SK-N-SH treated with all-trans-retinoic acid at 6 μM for 48 hours (cell line): ENCODE data around the gene ZPR1.

ENCODE experiments used
- ATAC-seq: fragments of 200-7000 bp; cut with Tn5 transposase; 3 replicates; pipeline ENCODE4 v1.9.1; 2020; ENCODE audit warnings: mild to moderate bottlenecking, moderate library complexity
- ARNTL ChIP-seq: fragments of 450-650 bp; formaldehyde crosslinking; IDR thresholded peaks from 2 replicates; pipeline ENCODE4 v1.5.0; 2020; ENCODE audit warnings: low read depth, mild to moderate bottlenecking, moderate library complexity, borderline replicate concordance
- BACH2 ChIP-seq: fragments of 250-450 bp; sonication (Bioruptor Pico); IDR thresholded peaks from 2 replicates; pipeline ENCODE4 v1.9.0; 2021; ENCODE audit warnings: mild to moderate bottlenecking, borderline replicate concordance
- CSDC2 ChIP-seq: fragments of 250-450 bp; sonication (Bioruptor Pico); IDR thresholded peaks from 2 replicates; pipeline ENCODE4 v1.5.0; 2020; ENCODE audit warnings: mild to moderate bottlenecking, moderate library complexity
- ESRRG ChIP-seq: fragments of 250-450 bp; sonication (Bioruptor Pico); IDR thresholded peaks from 2 replicates; pipeline ENCODE4 v1.6.1; 2021; ENCODE audit warnings: mild to moderate bottlenecking
- GLIS3 ChIP-seq: fragments of 250-450 bp; sonication (Bioruptor Pico); IDR thresholded peaks from 2 replicates; pipeline ENCODE4 v1.5.0; 2020; ENCODE audit warnings: mild to moderate bottlenecking, moderate library complexity
- ISL1 ChIP-seq: fragments of 250-450 bp; sonication (Bioruptor Pico); IDR thresholded peaks from 2 replicates; pipeline ENCODE4 v2.1.2; 2022; ENCODE audit warnings: mild to moderate bottlenecking, moderate library complexity
- OSR1 ChIP-seq: fragments of 250-450 bp; sonication (Bioruptor Pico); IDR thresholded peaks from 2 replicates; pipeline ENCODE4 v1.8.0; 2022; ENCODE audit warnings: moderate library complexity, mild to moderate bottlenecking, inconsistent platforms
- PPARA ChIP-seq: fragments of 250-450 bp; sonication (Bioruptor Pico); IDR thresholded peaks from 2 replicates; pipeline ENCODE4 v1.5.0; 2020; ENCODE audit warnings: mild to moderate bottlenecking, borderline replicate concordance
- RARB ChIP-seq: fragments of 250-450 bp; sonication (Bioruptor Pico); IDR thresholded peaks from 2 replicates; pipeline ENCODE4 v1.8.0; 2021; ENCODE audit warnings: mild to moderate bottlenecking, moderate library complexity
- SNAI2 ChIP-seq: fragments of 250-450 bp; sonication (Bioruptor Pico); IDR thresholded peaks from 2 replicates; pipeline ENCODE4 v1.5.0; 2020; ENCODE audit warnings: mild to moderate bottlenecking, moderate library complexity
- TCF4 ChIP-seq: fragments of 250-450 bp; sonication (Bioruptor Pico); IDR thresholded peaks from 2 replicates; pipeline ENCODE4 v1.8.0; 2021; ENCODE audit warnings: mild to moderate bottlenecking, moderate library complexity, borderline replicate concordance
- ZC3H10 ChIP-seq: fragments of 250-450 bp; sonication (Bioruptor Pico); IDR thresholded peaks from 2 replicates; pipeline ENCODE4 v1.5.1; 2021; ENCODE audit warnings: mild to moderate bottlenecking, moderate library complexity
- ZFP3 ChIP-seq: fragments of 250-450 bp; sonication (Bioruptor Pico); IDR thresholded peaks from 2 replicates; pipeline ENCODE4 v1.5.0; 2020; ENCODE audit warnings: mild to moderate bottlenecking, moderate library complexity
- ZFP30 ChIP-seq: fragments of 450-650 bp; formaldehyde crosslinking; IDR thresholded peaks from 2 replicates; pipeline ENCODE4 v1.5.0; 2022; ENCODE audit warnings: mild to moderate bottlenecking, moderate library complexity
- ZNF565 ChIP-seq: fragments of 450-650 bp; formaldehyde crosslinking; conservative IDR thresholded peaks from 2 replicates; pipeline ENCODE4 v1.5.0; 2020; ENCODE audit warnings: low read depth, mild to moderate bottlenecking, moderate library complexity
- ZNF70 ChIP-seq: fragments of 450-650 bp; formaldehyde crosslinking; IDR thresholded peaks from 2 replicates; pipeline ENCODE4 v1.5.0; 2020; ENCODE audit warnings: mild to moderate bottlenecking, moderate library complexity
- TF ChIP-seq, protein P1 (sequence below): fragments of 250-450 bp; sonication (Bioruptor Pico); IDR thresholded peaks from 2 replicates; pipeline ENCODE4 v1.8.0; 2021; ENCODE audit warnings: low read depth, mild to moderate bottlenecking, moderate library complexity, borderline replicate concordance
- TF ChIP-seq, protein P2 (sequence below): fragments of 250-450 bp; sonication (Bioruptor Pico); IDR thresholded peaks from 2 replicates; pipeline ENCODE4 v1.8.0; 2020; ENCODE audit warnings: mild to moderate bottlenecking, moderate library complexity, borderline replicate concordance
- TF ChIP-seq, protein P3 (sequence below): fragments of 250-450 bp; sonication (Bioruptor Pico); IDR thresholded peaks from 2 replicates; pipeline ENCODE4 v1.5.1; 2021; ENCODE audit warnings: mild to moderate bottlenecking, moderate library complexity
- TF ChIP-seq, protein P4 (sequence below): fragments of 250-450 bp; sonication (Bioruptor Pico); IDR thresholded peaks from 2 replicates; pipeline ENCODE4 v1.5.1; 2020; ENCODE audit warnings: low read depth, mild to moderate bottlenecking, moderate library complexity
- TF ChIP-seq, protein P5 (sequence below): fragments of 250-450 bp; sonication (Bioruptor Pico); IDR thresholded peaks from 2 replicates; pipeline ENCODE4 v1.5.0; 2020; ENCODE audit warnings: mild to moderate bottlenecking, moderate library complexity

Gene ZPR1

DNA sequence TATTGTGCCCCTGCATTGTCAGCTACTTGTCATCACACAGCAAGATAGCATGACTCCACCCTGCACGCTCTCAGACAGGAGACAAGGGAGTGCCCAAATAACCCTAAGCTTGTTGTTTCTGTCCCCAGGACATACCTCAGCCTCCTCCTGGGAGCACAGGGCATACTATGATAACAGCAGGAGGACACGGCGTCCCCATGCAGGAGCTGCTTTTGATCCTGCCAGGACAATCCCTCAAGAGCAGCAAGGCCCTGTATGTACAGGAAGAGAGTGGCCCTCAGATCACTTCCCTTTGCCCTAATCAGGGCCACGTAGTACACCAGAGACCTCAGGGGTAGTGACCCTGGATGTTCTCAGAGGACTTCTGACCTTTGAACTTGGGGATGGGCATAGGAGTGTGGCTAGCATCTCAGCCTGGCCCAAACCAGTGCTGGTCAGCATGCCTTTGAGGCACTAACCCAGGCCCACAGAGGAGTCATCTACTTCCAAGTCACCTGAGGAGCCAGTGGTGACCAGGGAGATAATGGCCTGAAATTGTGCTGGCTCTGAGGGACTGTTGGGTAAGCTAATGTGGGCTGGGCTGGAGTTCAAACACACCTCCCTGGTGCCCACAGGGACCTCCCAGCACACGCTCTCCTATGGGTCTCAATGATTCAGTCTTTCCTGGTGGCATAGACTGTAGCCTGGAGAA lies 26.1 kb upstream of the ZPR1 start:
- ATAC-seq: no peak
- TF ChIP-seq, protein P1, sequence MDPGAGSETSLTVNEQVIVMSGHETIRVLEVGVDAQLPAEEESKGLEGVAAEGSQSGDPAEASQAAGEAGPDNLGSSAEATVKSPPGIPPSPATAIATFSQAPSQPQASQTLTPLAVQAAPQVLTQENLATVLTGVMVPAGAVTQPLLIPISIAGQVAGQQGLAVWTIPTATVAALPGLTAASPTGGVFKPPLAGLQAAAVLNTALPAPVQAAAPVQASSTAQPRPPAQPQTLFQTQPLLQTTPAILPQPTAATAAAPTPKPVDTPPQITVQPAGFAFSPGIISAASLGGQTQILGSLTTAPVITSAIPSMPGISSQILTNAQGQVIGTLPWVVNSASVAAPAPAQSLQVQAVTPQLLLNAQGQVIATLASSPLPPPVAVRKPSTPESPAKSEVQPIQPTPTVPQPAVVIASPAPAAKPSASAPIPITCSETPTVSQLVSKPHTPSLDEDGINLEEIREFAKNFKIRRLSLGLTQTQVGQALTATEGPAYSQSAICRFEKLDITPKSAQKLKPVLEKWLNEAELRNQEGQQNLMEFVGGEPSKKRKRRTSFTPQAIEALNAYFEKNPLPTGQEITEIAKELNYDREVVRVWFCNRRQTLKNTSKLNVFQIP: no peak
- TF ChIP-seq ZNF565 (CRISPR knock-in tag) (no peak), PPARA (no peak), ZFP3 (CRISPR knock-in tag) (no peak), SNAI2 (CRISPR knock-in tag) (no peak), ARNTL (CRISPR knock-in tag) (no peak), TCF4 (CRISPR knock-in tag) (no peak)
- TF ChIP-seq, protein P2, sequence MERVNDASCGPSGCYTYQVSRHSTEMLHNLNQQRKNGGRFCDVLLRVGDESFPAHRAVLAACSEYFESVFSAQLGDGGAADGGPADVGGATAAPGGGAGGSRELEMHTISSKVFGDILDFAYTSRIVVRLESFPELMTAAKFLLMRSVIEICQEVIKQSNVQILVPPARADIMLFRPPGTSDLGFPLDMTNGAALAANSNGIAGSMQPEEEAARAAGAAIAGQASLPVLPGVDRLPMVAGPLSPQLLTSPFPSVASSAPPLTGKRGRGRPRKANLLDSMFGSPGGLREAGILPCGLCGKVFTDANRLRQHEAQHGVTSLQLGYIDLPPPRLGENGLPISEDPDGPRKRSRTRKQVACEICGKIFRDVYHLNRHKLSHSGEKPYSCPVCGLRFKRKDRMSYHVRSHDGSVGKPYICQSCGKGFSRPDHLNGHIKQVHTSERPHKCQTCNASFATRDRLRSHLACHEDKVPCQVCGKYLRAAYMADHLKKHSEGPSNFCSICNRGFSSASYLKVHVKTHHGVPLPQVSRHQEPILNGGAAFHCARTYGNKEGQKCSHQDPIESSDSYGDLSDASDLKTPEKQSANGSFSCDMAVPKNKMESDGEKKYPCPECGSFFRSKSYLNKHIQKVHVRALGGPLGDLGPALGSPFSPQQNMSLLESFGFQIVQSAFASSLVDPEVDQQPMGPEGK: no peak

DNA sequence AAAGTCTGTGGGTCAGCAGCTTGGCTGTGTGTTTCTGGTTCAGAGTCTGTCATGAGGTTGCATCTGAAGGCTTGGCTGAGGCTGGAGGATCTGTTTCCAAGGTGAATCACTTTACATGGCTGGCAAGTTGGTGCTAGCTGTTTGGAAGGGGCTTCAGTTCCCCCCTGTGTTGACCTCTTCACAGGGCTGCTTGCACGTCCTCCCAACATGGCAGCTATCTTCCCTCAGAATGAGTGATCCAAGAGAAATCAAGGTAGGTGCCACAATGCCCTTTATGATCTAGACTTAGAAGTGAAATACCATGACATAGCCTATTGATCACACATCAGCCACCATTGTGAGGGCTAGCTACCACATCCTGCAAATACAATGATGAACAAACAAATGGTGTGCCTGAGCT lies 25.3 kb upstream of the ZPR1 start:
- TF ChIP-seq, protein P3, sequence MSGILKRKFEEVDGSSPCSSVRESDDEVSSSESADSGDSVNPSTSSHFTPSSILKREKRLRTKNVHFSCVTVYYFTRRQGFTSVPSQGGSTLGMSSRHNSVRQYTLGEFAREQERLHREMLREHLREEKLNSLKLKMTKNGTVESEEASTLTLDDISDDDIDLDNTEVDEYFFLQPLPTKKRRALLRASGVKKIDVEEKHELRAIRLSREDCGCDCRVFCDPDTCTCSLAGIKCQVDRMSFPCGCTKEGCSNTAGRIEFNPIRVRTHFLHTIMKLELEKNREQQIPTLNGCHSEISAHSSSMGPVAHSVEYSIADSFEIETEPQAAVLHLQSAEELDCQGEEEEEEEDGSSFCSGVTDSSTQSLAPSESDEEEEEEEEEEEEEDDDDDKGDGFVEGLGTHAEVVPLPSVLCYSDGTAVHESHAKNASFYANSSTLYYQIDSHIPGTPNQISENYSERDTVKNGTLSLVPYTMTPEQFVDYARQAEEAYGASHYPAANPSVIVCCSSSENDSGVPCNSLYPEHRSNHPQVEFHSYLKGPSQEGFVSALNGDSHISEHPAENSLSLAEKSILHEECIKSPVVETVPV (CRISPR knock-in tag): no peak
- no peak for TF ChIP-seq OSR1 (CRISPR knock-in tag)
- TF ChIP-seq CSDC2 (CRISPR knock-in tag): no peak
- no peak for TF ChIP-seq ISL1 (CRISPR knock-in tag)
- no peak for TF ChIP-seq PPARA
- no peak for TF ChIP-seq GLIS3
- TF ChIP-seq BACH2: no peak
- TF ChIP-seq ZC3H10 (CRISPR knock-in tag): no peak
- TF ChIP-seq ZNF565 (CRISPR knock-in tag): no peak
- no peak for TF ChIP-seq TCF4 (CRISPR knock-in tag)
- TF ChIP-seq, protein P4, sequence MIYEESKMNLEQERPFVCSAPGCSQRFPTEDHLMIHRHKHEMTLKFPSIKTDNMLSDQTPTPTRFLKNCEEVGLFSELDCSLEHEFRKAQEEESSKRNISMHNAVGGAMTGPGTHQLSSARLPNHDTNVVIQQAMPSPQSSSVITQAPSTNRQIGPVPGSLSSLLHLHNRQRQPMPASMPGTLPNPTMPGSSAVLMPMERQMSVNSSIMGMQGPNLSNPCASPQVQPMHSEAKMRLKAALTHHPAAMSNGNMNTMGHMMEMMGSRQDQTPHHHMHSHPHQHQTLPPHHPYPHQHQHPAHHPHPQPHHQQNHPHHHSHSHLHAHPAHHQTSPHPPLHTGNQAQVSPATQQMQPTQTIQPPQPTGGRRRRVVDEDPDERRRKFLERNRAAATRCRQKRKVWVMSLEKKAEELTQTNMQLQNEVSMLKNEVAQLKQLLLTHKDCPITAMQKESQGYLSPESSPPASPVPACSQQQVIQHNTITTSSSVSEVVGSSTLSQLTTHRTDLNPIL (CRISPR knock-in tag): no peak
- no peak for TF ChIP-seq RARB (CRISPR knock-in tag)
- TF ChIP-seq ESRRG (CRISPR knock-in tag): no peak
- TF ChIP-seq, protein P1: no peak
- TF ChIP-seq ZFP30 (CRISPR knock-in tag): no peak
- no peak for ATAC-seq

DNA sequence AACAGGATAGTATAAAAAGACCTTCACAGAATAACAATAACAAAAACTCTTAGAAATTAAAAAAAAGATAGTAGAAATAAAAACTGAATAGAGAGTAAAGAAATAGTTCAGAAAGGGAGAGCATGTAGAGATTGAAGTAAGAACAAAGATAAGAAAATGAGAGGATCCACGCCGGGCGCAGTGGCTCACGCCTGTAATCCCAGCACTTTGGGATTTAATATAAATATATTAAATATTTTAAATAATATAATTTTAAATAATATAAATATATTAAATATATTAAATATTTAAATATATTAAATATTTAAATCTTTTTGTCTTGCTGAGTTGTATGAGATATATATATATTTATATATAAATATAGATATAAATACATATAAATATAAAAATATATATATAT lies 24.3 kb upstream of the ZPR1 start:
- TF ChIP-seq ISL1 (CRISPR knock-in tag): no peak
- TF ChIP-seq ARNTL (CRISPR knock-in tag): no peak
- TF ChIP-seq, protein P4 (CRISPR knock-in tag): no peak
- no peak for TF ChIP-seq ZFP3 (CRISPR knock-in tag)
- no peak for TF ChIP-seq ZNF565 (CRISPR knock-in tag)
- no peak for TF ChIP-seq ZC3H10 (CRISPR knock-in tag)
- TF ChIP-seq SNAI2 (CRISPR knock-in tag): no peak
- TF ChIP-seq ESRRG (CRISPR knock-in tag): no peak
- TF ChIP-seq GLIS3: no peak
- no peak for TF ChIP-seq RARB (CRISPR knock-in tag)
- TF ChIP-seq PPARA: no peak
- TF ChIP-seq, protein P1: no peak
- TF ChIP-seq, protein P5, sequence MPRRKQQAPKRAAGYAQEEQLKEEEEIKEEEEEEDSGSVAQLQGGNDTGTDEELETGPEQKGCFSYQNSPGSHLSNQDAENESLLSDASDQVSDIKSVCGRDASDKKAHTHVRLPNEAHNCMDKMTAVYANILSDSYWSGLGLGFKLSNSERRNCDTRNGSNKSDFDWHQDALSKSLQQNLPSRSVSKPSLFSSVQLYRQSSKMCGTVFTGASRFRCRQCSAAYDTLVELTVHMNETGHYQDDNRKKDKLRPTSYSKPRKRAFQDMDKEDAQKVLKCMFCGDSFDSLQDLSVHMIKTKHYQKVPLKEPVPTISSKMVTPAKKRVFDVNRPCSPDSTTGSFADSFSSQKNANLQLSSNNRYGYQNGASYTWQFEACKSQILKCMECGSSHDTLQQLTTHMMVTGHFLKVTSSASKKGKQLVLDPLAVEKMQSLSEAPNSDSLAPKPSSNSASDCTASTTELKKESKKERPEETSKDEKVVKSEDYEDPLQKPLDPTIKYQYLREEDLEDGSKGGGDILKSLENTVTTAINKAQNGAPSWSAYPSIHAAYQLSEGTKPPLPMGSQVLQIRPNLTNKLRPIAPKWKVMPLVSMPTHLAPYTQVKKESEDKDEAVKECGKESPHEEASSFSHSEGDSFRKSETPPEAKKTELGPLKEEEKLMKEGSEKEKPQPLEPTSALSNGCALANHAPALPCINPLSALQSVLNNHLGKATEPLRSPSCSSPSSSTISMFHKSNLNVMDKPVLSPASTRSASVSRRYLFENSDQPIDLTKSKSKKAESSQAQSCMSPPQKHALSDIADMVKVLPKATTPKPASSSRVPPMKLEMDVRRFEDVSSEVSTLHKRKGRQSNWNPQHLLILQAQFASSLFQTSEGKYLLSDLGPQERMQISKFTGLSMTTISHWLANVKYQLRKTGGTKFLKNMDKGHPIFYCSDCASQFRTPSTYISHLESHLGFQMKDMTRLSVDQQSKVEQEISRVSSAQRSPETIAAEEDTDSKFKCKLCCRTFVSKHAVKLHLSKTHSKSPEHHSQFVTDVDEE (CRISPR knock-in tag): no peak
- TF ChIP-seq CSDC2 (CRISPR knock-in tag): no peak
- TF ChIP-seq ZNF70 (CRISPR knock-in tag): no peak
- TF ChIP-seq TCF4 (CRISPR knock-in tag): no peak
- TF ChIP-seq, all 23 proteins: peak for 0
- no peak for ATAC-seq
